Activated CD4-positive, alpha-beta T cell treated with anti-CD3 and anti-CD28 coated beads, Interleukin-2, Interleukin-6, amounts not matched to agents 100 ng/mL and 50 ng/mL, durations not matched to agents 16 hours and 8 hours (primary cell): ENCODE results near the gene LYAR.
A peak's percentile ranks its signal among the peaks of the same experiment; 100 is the strongest.
"Not testable (repeated sequence)": the region's sequence is repeated elsewhere in the genome, so short reads cannot be mapped to it uniquely, and the experiment has no call there.

ENCODE experiments used
- DNase-seq: peaks from one replicate; pipeline ENCODE4 v3.0.0-alpha.2; 2020

LYAR gene

DNA sequence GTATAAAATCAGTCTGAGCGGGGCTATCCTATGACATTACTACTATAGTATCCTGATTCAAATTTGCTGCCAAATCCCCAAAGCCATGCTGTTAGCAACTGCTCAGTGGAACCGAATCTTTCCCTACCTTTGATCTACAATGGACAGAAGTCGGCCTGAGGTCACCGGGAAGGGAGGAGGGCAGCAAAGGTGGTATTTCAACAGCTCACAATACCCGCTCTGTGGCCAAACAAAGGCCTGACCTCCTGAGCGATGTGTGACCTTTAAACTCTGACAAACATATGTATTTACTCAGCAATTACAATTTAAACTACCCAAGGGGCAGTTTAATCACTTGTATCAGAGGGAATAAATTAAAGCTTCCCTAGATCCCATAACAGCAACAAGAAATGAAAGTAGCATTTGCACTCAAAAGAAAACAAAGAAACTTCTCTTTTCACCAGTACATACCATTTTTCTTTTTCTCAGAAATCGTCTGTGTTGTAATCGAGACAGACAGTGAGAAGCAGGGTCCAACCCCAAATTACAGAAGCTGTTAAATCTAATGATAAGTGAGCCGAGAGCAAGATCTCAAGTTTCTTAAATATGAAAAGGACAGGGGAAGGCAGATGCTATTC, 30.4 kb downstream of the LYAR start:
- DNase-seq, result no peak

DNA sequence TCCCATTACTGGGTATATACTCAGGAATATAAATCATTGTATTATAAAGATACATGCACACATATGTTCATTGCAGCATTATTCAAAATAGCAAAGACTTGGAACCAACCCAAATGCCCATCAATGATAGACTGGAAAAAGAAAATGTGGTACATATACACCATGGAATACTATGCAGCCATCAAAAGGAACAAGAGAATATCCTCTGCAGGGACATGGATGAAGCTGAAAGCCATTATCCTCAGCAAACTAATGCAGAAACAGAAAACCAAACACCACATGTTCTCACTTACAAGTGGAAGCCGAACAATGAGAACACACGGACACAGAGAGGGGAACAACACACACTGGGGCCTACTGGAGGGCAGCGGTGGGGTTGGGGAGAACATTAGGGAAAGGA, 32.2 kb downstream of the LYAR start:
- DNase-seq, result not testable (repeated sequence)

DNA sequence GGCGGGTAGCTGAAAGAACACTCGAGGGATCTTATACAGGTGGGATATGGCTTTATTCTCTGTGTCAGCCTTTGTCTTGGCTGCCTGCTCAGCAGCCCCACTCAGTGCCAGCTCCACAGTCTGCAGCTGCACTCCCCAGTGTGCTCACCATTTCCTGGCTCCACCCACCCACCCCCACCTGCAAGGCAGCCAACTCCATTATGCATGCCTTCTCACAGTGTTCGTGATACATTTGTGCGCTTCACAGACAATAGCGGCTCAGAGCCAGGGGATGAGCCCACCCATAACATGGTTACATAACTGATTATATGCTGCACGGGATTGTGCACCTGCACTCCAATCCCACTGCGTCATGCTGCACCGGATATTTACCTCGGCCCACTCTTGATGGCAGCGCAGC, 33.2 kb downstream of the LYAR start:
- DNase-seq, result no peak

DNA sequence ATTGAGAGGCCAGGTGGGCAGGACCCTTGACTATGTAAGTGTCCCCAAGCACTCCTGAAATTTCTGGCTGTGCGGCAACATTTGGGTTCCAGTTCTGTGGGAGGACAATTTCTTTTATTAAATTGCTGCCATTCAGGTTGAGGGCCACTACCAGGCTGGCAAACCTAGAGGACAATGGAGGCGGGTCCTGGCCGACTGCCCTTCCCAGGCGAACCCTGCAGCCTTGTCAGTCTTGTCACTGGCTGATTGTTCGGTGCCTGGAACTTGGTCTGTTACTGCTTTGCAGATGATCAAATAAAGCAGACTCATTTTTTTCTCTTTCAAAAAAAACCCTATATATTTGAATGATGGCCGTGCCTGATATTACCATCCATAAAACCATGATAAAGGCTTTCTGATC, 35.3 kb downstream of the LYAR start:
- DNase-seq, result no peak

DNA sequence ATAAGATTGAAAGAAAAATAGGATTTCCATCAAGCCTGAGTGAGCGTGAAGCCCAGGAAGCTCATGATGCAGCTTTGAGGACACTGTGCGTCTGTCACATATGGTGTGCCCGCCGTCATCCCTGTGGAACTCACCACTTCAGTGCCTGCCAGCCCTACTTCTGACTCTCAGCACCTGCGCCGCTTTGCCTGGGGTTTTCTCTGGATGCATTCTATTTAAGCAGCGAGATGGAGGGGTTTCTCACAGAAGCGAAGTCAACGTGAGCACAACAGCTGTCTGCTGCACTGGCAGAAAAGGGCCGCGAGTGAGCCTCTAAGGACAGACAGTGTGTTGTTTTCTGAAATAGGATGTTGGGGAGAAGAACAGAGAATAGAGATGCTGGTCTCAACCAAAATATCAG, 35.8 kb downstream of the LYAR start:
- DNase-seq, result no peak

DNA sequence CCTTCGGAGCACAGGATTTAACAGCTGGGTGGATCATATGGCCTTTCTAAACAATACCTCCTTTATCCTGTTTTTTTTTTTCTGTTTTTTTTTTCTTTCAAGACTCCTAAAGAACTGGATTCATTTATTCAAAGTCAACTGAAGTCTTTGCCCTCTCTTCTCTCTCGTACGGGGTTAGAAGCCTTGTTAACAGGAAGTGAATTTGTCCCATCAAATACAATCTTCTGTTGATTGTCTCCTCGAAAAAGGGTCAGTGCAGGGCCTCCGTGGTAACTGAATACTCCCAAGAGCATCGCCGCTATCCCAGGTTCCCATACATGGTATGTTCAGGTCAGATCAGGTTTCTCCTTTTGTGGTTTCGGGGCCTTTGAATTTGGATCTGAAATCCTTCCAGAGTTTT, 40.1 kb downstream of the LYAR start:
- no peak for DNase-seq

DNA sequence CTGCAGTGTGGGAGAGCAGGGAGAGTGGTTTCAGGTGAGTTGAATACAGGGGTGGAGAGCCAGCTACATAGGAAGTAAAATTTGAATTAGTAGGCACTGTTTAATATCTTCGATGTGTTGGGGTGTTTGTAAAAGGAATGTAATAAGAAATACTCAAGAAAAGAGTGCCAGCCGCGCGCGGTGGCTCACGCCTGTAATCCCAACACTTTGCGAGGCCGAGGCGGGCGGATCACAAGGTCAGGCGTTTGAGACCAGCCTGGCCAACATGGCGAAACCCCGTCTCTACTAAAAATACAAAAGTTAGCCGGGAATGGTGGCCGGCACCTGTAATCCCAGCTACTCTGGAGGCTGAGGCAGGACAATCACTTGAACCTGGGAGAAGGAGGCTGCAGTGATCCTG, 40.6 kb downstream of the LYAR start:
- not testable (repeated sequence) for DNase-seq

DNA sequence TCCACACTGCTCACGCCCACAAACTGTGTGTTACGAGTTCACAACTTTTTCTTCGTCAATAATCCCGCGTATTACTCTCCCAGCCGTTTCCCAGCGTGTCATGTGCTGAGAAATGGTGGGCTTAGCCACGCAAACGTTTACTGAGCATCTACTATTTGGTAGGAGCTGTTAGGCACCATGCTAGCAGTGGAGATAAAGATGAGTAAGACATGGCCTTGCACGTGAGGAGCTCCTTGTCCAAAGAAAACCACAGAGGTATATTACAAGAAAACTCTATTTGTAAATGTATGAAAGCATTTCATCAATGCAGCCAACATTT, 41.1 kb downstream of the LYAR start:
- peak; percentile 15 for DNase-seq

DNA sequence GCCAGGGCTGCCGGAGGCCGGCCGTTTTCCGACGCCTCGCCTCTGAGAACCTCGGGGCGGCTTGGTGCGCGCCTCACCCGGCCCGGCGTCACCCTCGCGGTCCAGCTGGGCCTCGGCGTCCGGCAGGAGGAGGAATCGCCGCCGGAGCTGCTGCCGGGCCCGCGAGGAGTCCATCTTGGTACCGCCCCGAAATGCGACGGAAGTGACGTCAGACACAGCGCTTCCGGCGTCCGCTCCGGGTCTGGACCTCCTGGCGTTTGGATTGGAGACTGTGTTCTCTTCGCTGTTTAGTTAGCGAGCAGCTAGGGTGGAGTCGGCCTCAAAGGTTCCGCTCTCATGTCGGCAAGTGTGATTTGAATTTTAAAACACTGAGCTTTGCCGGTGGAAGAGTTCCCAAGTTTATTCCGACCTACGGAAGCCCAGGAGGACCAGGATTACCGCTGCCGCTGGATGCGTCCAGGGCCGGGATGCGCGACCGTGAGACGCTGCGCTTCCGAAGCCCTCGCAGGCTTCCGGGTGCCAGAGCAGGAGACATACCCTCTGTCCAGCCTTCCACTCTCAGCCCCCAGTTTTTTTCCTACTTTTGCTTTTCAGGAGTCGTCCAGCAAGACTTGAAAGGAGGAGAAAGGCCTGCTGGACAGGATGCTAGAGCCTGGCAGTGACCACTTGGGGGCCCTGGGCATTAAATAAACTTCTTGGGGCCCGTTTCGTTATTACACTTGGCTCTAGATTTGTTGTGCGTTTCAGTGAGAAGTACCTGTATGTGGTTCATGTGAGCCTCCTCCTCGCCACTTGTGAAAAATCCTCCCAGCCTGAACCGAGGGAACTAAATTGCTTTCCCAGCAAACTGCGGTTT, 41.7 kb downstream of the LYAR start, which contains the start of gene TMEM128:
TSS of gene TMEM128 (minus strand) at position 195 of the 856 bp plus-strand sequence. CDS start at position 174, 21 bp downstream.
- DNase-seq, result peak; percentile 95

DNA sequence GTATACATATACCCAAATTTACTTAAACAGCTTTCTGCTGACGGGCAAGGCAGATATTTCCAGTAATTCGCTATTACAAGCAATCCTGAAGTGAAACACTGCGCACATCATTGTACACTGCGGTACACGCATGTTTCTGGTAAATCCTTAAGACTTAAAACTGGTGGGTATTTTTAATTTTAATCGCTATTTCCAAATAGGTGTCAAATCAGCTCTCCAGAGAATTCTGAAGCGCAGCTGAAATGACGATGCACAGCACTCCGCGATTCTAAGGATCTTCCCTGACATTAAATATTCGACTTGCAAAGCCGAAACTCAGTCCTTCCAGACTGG, 42.3 kb downstream of the LYAR start:
- DNase-seq, result peak; percentile 8

DNA sequence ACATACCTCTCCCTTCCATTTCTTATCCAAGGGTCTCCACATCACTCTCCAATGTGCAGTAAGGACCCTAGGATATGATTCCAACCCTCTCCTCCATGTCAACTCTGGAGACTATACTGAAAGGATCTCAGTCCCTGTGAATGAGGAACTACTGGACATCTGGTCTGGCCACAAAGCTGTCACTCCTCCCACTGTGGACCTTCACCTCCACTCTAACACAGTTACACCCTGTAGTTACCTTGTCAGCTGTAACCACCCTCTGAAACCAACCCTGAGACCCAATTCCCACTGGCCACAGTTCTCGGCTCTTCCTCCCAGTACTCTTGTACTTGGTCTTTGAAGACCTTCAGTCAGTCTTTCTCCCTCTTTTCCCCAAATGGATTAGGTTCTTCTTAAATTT, 44.8 kb downstream of the LYAR start:
- no peak for DNase-seq

DNA sequence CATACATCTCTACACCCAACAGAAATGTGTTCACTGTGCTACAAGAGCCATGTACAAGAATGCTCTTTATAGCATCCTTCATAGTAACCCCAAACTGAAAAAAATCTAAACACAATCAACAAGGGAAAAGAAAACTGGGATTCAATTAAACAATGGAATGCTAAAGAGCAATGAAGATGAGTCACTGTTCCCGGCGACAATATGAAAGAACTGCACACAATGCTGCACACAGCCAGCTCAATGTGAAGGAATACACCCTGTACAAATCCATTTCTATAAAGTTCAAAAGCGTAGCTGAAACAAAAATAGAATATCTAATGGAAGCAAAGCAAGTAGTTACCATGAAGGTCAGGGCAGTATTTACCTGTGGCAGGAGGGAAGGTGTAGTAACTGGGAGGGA, 50.4 kb downstream of the LYAR start:
- not testable (repeated sequence) for DNase-seq

DNA sequence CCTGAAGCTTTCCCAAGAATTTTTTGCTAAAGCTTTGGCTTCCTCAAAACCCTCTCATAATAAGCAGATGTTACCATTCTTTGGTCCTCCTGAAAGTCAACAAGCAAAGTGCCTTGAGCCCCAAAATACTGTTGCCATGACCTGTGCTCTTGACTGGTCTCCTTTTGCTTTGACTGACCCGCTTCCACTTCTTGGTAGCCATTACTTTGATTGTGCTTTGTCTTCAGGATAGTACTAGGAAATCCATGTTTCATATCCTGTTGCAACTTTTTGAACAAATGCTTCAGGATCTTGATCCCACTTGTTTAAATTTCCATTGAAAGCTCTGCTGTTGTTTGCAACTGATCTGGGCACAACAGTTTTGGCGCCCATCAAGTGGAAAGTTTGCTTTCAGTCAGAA, 56.3 kb downstream of the LYAR start:
- no peak for DNase-seq

DNA sequence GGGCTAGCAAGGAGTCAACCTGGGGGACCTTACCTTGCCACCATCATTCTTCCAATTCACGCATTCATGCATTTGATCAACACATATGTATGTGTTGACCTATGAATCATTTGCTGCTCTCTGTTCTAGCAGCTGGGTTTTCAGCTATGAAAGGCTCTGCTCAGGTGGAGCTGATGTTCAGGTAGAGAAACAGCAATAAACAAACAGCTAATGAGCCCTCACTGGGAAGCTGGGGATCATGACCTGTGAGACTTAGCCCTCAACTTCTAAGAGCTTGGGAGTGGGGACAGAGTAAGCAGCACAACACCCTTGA, 61.6 kb downstream of the LYAR start:
- no peak for DNase-seq

DNA sequence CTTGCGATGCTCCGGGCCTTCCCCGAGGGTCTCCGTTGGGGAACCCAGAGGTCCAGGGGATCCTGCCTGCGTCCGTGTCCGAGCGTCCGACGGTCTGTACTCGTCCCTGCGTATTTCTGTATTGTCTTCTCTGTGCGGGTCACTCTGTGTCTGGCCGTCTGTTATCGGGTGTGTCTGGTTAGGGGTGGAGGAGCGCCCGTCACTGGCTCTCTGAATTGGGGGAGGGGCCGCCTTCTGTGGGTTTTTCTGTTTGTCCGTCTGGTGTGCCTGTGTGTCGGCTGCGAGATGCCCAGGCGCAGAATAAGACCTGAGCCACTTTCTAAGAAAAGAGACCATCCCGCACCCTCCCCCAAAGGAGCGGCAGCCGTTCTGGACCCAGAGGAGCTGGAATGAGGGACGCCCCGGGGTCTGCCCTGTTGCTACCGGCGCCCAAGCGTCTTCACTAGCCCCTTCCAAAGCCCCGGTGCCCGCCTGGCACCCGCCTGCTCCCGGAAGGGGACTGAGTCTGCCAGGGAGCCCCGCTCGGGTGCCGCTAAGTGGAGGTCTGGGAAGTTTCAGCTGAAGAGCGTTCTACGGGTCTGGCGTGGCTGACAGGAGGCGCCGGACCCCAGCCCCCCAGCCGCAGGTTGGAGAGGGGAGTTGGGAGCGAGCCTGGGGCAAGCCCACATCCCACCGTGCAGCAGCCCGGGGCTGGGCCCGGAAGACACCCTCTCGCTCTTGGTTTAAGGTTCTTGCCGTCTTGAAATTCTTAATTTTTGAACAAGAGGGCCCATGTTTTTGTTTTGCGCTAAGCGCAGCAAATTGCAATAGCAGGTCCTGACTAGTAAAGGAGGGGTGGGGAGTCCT, 62.2 kb downstream of the LYAR start:
- DNase-seq, result no peak

DNA sequence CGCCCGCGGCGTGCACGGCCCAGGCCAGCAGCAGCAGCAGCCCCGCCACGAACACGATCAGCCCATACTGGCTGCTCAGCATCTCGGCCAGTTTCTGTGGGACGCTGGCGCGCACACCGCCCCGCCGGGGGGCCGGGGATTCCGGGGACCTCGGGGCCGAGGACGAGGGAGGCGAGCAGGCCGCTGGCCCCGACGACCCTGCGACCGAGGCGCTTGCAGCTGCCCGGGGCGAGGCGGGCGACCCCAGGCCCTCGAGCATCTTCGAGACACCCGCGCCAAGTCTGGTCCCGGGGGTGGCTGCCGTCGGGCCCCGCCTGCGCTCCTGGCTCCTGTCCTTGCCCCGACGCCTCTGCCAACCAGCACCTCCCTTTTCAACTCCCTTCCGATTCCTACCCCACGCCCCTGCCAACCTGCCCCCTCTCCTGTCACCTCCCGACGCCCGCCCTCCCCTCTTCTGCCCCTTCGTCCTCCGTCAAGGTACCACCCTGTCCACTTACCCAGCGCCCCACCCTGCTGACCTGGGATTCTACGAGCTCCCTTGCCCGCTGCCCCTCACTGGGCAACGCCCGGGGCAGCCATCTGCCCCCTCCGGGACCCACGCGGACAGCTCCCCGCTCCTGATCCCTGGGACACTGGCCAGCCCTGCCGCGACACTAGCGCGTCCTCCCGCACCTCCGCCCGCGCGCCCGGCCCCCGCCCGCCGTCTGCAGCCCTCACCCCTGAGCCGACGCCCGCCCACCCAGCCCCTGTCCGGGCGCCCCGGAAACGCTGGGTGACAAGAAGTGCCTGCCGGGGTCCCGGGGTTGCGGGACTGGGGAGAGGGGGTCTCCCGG, 63.1 kb downstream of the LYAR start, which contains the start of gene OTOP1:
TSS of gene OTOP1 (minus strand) at position 324 of the 833 bp plus-strand sequence. CDS start at position 259, 65 bp downstream.
- DNase-seq, result no peak

DNA sequence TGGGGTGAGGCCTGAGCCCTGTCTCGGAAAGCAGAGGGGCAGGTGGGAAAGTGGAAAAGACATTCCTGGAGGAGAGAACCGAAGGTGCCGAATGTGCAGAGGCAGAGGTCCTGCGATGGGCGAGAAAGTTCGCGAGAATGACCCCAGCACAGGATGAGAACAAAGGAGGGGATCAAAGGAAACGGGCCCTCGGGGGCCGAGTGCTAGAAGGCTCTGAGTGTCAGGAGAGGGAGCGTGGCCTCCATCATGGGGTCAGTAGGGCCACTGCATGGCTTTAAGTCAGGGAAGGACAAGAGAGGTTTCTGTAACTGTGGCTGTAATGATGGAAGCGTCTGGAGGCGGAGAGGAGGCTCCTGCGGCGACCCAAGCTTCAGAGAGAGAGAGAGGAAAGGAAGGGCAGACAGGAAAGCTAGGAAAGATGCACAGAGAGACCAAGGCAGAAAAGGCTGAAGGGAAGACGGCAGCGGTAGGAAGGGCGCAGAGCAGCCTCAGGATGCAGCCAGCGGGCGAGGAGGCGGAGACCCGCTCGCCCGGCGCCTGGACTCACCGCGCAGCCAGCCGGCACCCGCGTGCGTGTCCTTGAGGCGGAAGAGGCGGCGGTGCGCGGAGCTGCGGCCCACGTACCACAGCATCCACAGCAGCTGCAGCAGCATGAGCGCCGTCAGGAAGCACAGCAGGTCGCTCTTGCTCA, 63.9 kb downstream of the LYAR start:
- DNase-seq, result no peak
